Measurements from ENCODE around the gene KCNH1. TPM values are rescaled to one million over a fixed set of nuclear protein-coding genes. Genes with fewer than 3 reads are reported as not detected.

Gene KCNH1
- total RNA-seq, 1 experiment from 2014 or later = not detected

GRCh38 chr1:210773450-210773849 lies 360.5 kb downstream of the KCNH1 start (continued):
- no peak for TF ChIP-seq SRF (IDR thresholded peaks at IDR 0.05; ENCODE audit: low read depth)
- TF ChIP-seq ZNF274 (IDR thresholded peaks at IDR 0.05; ENCODE audit: low read depth, low read length) = no peak
- no peak for TF ChIP-seq SIN3A (IDR thresholded peaks at IDR 0.05; ENCODE audit: low read depth)
- no peak for TF ChIP-seq POLR2A (IDR thresholded peaks at IDR 0.05; ENCODE audit: borderline replicate concordance, extremely low read depth, insufficient read depth, insufficient read length)
- TF ChIP-seq, protein P1, sequence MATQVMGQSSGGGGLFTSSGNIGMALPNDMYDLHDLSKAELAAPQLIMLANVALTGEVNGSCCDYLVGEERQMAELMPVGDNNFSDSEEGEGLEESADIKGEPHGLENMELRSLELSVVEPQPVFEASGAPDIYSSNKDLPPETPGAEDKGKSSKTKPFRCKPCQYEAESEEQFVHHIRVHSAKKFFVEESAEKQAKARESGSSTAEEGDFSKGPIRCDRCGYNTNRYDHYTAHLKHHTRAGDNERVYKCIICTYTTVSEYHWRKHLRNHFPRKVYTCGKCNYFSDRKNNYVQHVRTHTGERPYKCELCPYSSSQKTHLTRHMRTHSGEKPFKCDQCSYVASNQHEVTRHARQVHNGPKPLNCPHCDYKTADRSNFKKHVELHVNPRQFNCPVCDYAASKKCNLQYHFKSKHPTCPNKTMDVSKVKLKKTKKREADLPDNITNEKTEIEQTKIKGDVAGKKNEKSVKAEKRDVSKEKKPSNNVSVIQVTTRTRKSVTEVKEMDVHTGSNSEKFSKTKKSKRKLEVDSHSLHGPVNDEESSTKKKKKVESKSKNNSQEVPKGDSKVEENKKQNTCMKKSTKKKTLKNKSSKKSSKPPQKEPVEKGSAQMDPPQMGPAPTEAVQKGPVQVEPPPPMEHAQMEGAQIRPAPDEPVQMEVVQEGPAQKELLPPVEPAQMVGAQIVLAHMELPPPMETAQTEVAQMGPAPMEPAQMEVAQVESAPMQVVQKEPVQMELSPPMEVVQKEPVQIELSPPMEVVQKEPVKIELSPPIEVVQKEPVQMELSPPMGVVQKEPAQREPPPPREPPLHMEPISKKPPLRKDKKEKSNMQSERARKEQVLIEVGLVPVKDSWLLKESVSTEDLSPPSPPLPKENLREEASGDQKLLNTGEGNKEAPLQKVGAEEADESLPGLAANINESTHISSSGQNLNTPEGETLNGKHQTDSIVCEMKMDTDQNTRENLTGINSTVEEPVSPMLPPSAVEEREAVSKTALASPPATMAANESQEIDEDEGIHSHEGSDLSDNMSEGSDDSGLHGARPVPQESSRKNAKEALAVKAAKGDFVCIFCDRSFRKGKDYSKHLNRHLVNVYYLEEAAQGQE (IDR thresholded peaks at IDR 0.05; ENCODE audit: low read depth) = no peak
- TF ChIP-seq EGR1 (IDR thresholded peaks at IDR 0.05; ENCODE audit: low read depth) = no peak
- TF ChIP-seq CEBPB (IDR thresholded peaks at IDR 0.05; ENCODE audit: low read depth) = no peak
- no peak for TF ChIP-seq EZH2phosphoT487 (IDR thresholded peaks at IDR 0.05; ENCODE audit: borderline replicate concordance)
- TF ChIP-seq ATF3 (IDR thresholded peaks at IDR 0.05) = no peak

DNA sequence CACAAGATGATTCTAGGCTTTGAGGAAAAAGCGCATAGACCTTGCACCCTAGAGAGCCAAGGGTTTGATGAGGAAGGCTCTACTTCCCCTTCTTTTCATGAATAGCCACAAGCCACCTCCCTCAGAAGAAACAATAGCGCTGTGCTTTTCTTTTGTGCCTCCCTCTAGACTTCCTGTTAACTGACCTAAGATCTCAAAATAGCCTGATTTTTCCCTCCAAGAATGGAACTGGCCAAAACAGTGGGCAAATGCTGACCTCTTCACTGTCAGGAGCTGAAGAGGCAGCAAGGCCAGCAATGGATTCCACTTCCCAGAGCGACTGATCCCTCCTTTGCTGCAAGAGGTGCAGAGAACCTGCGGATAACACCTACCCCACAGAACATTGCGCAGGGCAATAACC lies 362.8 kb downstream of the KCNH1 start:
- Histone ChIP-seq H3K9me3 (ENCODE audit: control insufficient read depth in 1 of 2, insufficient read depth in 1 of 2, low read depth in 1 of 2, low read length in 2 of 2) (no peaks in the 10 kb centered on the region), H3K36me3 (ENCODE audit: control insufficient read depth in 1 of 2, insufficient read depth in 2 of 2, low read length in 2 of 2) (no peaks in the 10 kb centered on the region), H3K79me2 (ENCODE audit: insufficient read depth, low read length) (no peaks in the 10 kb centered on the region), H4K20me1 (ENCODE audit: insufficient read depth) (no peaks in the 10 kb centered on the region), H3K4me1 (ENCODE audit: control insufficient read depth in 1 of 2, insufficient read depth in 2 of 2, low read length in 2 of 2) (no peaks in the 10 kb centered on the region), H3K9me2 (ENCODE audit: insufficient read depth) (no peaks in the 10 kb centered on the region), H3K4me2 (ENCODE audit: low read length) (no peak overlapping the region), H3K9ac (ENCODE audit: low read length) (no peak overlapping the region), H2AFZ (ENCODE audit: low read depth, low read length, poor library complexity, severe bottlenecking) (no peak overlapping the region), H3K27me3 (ENCODE audit: insufficient read depth, low read length) (peaks cover 22% of the 10 kb centered on the region), H3K27ac (ENCODE audit: low read depth, low read length) (no peak overlapping the region), H3K4me3 (replicated peaks in 1 of 2; ENCODE audit: low read depth in 1 of 2, low read length in 2 of 2) (no peak overlapping the region)
- ChIA-PET RAD21 (ENCODE audit: low non-redundant PET in 1 of 2, low total read pairs in 2 of 2, uncharacterized antibody in 2 of 2, unreplicated experiment in 2 of 2) (no interaction called here), CTCF (no interaction called here), POLR2A (no interaction called here)
- no TSS peak for BruUV-seq (replicated peaks)
- intact Hi-C loops (cut with micrococcal nuclease) = no loop called here
- no peak for ATAC-seq
- TF ChIP-seq EZH2 (IDR thresholded peaks at IDR 0.05) = no peak
- TF ChIP-seq ELF1 (IDR thresholded peaks at IDR 0.05; ENCODE audit: borderline replicate concordance, low read depth) = no peak
- no peak for TF ChIP-seq ZNF274 (IDR thresholded peaks at IDR 0.05; ENCODE audit: low read depth, low read length)
- TF ChIP-seq, protein P2, sequence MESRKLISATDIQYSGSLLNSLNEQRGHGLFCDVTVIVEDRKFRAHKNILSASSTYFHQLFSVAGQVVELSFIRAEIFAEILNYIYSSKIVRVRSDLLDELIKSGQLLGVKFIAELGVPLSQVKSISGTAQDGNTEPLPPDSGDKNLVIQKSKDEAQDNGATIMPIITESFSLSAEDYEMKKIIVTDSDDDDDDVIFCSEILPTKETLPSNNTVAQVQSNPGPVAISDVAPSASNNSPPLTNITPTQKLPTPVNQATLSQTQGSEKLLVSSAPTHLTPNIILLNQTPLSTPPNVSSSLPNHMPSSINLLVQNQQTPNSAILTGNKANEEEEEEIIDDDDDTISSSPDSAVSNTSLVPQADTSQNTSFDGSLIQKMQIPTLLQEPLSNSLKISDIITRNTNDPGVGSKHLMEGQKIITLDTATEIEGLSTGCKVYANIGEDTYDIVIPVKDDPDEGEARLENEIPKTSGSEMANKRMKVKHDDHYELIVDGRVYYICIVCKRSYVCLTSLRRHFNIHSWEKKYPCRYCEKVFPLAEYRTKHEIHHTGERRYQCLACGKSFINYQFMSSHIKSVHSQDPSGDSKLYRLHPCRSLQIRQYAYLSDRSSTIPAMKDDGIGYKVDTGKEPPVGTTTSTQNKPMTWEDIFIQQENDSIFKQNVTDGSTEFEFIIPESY (IDR thresholded peaks at IDR 0.05; ENCODE audit: extremely low read depth, insufficient replicate concordance, low read length) = no peak
- TF ChIP-seq TCF7L2 (IDR thresholded peaks at IDR 0.05; ENCODE audit: borderline replicate concordance, extremely low read depth, insufficient read depth, insufficient read length) = no peak
- TF ChIP-seq POLR2A (IDR thresholded peaks at IDR 0.05; ENCODE audit: borderline replicate concordance, extremely low read depth, insufficient read depth, insufficient read length) = no peak
- TF ChIP-seq SRF (IDR thresholded peaks at IDR 0.05; ENCODE audit: low read depth) = no peak
- TF ChIP-seq ZFX (IDR thresholded peaks at IDR 0.05) = no peak
- TF ChIP-seq ATF3 (IDR thresholded peaks at IDR 0.05) = no peak
- TF ChIP-seq SIN3A (IDR thresholded peaks at IDR 0.05; ENCODE audit: low read depth) = no peak
- no peak for DNase-seq (ENCODE audit: low read depth, low spot score)

All from HCT116 (cell line).